Hematopoietic multipotent progenitor cell treated with erythropoietin and hydrocortisone succinate and interleukin-3 and kit ligand, for 6 days (in vitro differentiated cells): ENCODE measurements around the gene TATDN2.
"Not testable (repeated sequence)": the region's sequence is repeated elsewhere in the genome, so short reads cannot be mapped to it uniquely, and the experiment has no call there.

Experiments used
- DNase-seq: peaks from one replicate; pipeline ENCODE4 v3.0.0-alpha.2; 2015

The TATDN2 gene

DNA sequence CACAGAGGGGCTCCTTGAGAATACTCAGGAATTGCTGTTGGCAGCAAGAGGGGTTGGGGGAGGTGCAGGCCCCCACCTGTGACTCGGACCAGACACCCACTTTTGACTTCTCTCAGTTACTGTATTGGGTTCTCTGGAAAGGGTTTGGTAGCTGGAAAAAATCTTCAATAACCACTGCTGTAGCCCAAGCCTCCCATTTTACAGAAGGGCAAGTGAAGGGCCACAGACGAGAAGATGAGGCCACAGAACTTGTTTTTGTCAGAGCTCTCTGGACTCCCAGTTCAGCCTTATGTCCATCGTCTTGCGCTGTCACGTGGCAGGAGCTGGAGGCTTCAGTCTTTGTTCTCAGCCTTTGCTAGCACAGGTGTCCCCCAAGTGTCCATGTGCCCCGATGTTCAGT is 12.7 kb upstream of the TATDN2 start:
- DNase-seq, result no peak

DNA sequence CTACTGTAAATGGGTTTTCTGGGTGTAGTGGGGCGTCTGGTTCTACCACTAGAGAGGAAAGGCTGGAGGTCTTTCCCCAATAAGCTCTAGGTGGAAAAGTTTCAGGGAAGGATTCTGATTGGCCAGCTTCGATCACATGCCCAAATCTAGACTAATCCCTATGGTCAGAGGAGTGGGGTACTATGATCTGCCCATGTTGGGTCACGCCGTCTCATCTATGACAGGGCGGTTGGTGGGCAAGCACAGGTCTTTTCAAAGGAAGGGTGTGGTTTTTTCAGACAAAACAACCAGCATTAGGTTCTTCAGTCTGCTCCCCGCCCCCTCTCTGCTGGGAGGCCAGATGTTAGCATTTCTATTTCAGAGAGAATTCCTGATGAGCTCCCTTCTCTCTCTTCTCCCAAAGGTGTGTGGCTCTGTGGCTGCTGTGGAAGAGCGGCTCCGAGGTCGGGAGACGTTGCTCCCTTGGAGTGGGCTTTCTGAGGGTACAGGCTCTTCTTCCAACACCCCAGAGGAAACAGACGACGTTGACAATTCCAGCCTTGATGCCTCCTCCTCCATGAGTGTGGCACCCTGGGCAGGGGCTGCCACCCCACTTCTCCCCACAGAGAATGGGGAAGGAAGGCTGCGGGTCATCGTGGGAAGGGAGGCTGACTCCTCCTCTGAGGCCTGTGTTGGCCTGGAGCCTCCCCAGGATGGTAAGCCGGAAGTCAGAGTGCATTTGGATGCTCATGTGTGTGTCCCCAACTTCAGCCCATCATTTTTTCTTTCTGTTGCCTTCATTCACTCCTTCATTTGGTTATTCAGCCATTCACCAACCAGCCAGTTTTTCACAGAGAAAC is 9.7 kb upstream of the TATDN2 start:
- DNase-seq, result peak; percentile 48

DNA sequence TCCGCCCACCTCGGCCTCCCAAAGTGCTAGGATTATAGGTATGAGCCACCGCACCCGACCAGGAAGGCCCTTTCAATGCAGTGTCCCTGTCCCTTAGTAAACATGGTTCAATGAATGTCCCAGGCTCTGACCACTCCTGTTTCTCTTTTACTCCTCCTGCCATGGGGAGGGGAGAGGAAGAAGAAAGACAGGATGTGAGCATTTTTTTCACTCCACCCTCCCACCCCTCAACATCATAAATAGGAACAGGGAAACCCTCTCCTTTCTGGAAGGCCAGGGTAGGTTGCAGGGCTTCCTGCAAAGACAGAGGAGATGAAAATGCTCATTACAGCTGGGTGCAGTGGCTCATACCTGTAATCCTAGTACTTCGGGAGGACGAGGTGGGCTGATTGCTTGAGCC is 7.5 kb upstream of the TATDN2 start:
- DNase-seq, result no peak

DNA sequence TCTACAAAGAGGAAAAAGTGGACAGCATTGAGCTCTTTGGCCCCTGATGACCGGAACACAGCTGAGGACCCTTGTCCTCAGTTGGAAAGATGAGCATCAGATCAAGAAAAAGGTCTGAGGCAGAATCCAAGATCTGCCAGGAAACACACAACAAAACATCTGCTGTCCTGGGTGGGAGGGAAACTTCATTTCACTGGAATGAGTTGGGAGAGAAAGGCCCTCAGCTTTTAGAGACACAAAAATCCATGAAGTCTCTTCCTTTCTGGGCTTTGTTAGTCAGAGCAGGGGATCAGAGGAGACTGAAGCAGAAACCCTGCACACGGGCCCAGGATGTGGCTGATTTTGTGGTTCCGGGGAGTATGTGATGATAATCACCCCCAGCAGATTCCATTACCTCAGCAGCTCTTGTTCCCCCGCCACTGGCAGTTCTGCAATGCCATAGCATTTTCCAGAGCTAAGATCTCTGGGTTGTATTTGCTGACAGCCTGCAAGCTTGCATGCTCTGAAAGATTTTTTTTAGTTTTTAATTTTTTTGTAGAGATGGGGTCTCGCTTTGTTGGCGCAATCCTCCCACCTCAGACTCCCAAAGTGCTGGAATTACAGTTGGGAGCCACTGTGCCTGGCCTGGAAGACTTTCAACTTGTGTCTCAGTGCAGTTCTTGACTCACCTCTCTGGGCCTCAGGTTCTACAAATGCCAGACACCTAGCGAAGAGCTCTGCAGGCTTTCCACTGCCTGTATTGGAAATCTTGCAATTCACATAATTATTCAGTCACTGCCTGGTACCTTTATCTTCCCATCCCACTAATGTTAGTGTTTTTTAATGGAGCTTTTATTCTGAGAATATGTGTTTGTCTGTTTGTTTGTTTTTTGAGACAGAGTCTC is 5.8 kb upstream of the TATDN2 start:
- peak; percentile 77 for DNase-seq

DNA sequence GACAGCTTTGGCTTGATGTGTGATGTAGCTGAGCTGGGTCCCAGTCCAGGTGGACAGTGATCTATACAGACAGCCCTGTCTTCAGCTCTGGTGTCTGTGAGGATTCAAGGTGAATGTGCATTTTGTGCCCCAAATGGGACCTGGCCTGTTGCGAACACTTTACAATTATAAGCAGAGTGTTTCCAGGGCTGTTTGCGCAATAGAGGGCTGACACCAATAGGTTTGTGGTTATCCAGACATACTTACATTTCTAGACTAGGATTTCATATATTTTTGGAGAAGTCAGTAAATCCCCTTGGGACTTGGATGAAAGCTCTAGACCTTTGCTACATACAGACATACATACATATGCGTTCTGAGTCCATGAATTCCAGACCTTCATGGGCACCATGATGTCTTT is 4.2 kb upstream of the TATDN2 start:
- DNase-seq, result no peak

DNA sequence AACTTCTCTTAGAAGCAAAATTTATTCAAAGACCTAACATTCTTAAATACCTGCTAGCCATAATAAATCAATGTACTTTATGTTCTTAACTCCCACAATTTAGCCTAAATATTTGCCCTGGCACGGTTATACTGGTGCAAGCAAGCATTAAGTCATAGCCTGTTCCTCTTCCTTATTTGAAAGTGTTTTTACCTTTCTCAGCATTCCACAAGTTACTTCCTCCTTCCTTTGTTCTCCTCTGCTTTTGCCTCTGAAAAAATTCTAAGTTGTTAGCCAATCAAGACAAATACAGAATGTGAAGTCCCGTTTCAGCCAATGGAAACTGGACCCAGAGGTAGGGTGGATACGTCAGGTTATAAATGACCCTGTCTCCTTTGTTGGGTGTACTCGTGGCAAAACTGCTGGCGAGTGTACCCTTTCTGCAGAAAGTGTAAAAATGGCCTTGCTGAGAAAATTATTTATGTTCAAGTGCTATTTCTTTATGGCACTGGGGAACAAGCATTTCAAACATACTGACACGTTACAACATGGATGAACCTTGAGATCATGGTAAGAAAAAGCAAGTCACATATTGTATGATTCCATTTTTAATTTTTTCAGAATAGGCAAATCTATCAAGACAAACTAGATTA is 3.1 kb upstream of the TATDN2 start:
- DNase-seq, result no peak

DNA sequence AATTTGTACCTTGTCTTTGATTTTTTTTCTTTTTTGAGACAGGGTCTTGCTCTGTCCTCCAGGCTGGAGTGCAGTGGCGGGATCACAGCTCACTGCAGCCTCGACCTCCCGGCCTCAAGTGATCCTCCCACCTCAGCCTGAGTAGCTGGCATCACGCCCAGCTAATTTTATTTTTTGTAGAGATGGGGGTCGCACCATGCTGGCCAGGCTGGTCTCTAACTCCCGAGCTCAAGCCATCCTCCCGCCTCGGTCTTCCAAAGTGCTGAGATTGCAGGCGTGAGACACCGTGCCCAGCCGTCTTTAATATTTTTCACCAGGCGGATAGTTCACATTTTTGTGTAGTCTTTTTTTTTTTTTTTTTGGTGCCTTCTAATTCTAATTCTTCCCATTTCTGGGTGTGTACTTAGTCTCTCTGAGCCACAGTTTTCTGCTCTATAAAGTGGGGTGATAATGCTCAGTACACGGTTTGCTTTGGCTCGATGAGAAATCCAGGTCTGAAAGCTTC is 528 bp upstream of the TATDN2 start:
- DNase-seq, result no peak

DNA sequence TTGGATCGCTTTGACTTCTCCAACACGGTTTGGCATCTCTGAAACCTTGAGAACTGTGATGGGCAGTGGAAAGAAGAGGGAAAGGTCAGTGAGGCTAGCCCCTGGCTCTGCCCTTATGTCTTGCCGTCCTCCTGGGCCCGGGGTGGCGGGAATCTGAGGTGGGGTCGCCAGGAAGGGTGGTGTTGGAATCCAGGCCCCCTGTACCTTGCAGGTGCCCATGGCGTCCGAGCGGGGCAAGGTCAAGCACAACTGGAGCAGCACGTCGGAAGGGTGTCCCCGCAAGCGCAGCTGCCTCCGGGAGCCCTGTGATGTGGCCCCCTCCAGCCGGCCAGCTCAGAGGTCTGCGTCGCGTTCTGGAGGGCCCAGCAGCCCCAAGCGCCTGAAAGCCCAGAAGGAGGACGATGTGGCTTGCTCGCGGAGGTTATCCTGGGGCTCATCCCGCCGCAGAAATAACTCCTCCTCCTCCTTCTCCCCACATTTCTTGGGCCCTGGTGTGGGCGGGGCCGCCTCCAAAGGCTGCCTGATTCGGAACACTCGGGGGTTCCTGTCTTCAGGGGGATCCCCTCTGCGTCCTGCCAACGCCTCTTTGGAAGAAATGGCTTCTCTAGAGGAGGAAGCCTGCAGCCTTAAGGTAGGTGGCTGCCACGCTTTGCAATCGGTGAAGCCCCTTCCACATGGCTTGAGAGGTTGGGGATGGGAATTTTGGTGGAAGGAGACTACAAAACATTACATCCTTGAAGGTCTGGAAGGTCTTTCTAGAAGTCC is 907 bp downstream of the TATDN2 start:
- peak; percentile 68 for DNase-seq

DNA sequence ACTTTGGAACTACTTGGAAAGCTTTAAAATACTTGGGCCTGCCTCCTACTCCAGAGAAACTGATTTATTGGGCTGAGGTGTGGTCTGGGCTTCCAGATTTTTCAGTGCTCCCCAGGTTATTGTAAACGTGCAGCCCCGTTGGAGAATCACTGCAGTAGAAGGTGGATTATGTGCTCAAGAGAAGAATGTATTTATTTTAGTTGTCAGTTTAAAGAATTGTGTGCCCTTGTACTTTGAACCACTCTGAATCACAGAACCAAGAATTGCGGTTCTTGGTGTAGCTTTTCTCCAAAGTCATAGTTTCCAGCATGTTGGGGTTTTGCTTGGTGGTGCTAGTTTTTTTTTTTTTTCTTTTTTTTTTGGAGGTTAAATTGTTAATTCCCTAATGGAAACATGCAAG is 1.6 kb downstream of the TATDN2 start:
- DNase-seq, result no peak

DNA sequence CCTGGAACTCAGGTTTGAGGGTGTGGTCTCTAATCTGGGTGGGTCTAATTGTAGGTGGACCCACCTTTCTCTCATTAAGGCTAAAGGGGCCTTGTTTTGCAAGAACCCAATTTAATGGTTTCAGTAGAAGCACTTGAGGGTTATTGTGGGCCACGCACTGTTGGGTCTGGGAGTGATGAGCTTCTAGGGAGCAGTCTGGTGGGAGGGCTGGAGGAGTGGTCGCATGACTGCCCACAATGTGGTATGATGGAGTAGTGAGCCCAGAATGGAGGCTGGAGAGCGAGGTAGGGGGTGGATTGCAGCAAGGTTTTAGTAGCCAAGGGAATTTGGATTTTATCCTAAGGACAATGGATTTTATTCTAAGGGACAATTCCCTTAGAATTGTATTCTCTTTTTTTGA is 2.7 kb downstream of the TATDN2 start:
- DNase-seq, result no peak

DNA sequence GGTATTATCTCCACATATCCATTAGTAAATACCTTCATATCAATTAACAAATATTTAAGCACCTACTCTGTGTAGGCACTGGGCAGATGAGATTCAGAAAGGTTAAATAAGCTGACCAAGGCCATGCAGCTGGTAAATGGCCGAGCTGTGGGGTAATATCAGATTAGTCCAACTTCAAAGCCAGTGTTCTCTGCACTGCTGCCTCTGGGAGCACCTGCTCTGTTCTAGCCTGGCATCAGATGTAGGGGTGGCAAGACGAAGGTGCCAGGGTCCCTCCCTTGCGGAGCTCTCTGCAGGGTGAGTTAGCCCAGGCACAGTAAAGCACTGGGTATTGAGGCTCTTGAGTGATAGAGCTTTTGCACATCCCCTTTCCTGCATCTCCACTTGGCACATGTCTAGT is 5.5 kb downstream of the TATDN2 start:
- DNase-seq, result no peak

DNA sequence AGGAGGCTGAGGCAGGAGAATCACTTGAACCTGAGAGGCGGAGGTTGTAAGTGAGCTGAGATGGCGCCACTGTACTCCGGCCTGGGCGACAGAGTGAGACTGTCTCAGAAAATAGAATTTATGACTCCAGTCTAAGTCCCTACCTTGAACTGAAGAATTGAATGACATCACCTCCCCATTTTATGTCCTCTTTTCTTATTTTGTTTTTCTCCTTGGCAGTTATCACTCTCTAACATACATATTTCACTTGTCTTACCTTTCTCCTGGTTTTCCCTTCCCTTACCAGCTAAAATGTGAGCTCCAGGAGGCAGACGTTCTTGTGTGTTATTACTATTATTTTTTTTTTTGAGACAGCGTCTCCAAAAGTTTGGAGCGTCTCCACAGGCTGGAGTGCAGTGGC is 7.6 kb downstream of the TATDN2 start:
- no peak for DNase-seq

DNA sequence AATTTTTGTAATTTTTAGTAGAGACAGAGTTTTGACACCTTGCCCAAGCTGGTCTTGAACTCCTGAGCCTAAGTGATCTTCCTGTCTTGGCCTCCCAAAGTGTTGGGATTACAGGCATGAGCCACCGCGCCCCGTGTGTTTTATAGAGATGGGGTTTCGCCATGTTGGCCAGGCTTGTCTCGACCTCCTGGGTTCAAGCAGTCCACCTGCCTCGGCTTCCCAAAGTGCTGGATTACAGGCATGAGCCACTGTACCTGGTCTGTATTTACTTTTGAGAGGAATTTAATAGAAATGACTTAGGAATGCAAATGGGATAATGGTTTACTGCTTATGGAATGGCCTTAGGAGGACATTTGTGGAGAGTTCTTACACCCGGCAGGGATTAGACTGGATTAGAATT is 10.8 kb downstream of the TATDN2 start:
- no peak for DNase-seq

DNA sequence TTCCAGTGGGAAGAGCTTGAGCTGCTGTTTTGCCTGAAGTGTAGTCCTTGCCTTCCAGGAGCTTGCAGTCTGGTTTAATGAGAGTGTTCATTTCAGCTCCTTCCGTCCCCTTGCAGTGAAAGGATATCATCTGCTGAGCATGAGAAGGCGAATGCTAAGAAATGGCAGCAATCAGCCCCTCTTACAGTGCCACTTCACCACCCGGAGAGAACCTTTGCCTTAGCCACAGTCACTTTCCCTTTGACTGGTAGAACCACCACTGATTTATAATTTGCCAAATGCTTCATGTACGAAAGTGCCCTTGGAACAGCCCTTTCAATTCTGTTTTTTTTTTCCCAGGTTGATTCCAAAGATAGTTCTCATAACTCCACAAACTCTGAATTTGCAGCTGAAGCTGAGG is 11.5 kb downstream of the TATDN2 start:
- DNase-seq, result no peak

DNA sequence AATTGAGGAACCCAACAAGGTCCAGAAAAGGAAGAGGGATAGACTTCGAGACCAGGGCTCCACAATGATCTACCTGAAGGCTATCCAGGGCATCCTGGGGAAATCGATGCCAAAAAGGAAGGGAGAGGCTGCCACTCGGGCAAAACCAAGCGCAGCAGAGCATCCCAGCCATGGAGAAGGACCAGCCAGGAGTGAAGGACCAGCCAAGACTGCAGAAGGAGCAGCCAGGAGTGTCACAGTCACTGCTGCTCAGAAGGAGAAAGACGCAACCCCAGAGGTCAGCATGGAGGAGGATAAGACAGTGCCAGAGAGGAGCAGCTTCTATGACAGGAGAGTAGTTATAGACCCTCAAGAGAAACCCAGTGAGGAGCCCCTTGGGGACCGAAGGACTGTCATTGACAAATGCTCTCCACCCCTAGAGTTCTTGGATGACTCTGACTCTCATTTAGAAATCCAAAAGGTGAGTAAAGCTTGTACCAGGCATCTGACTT is 12.0 kb downstream of the TATDN2 start:
- DNase-seq, result no peak

DNA sequence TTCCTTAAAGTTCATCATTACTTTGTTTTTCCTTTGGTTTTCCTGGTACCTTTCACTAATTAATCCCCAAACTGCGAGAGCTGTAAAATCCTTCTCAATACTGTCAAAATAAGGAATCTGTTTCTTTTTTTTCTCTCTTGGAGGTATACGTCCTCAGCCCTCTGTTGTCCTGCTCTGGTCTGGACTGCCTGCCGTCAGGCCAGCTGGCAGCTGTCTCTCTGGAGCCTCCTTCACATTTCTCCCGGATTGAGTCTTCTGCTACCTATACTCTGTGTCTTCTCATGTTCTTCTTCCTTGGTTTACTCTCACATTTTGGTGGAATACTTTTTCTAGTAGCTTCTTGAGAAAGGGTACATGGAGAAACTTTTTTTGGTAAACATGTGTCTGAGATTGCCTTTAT is 13.8 kb downstream of the TATDN2 start:
- no peak for DNase-seq

DNA sequence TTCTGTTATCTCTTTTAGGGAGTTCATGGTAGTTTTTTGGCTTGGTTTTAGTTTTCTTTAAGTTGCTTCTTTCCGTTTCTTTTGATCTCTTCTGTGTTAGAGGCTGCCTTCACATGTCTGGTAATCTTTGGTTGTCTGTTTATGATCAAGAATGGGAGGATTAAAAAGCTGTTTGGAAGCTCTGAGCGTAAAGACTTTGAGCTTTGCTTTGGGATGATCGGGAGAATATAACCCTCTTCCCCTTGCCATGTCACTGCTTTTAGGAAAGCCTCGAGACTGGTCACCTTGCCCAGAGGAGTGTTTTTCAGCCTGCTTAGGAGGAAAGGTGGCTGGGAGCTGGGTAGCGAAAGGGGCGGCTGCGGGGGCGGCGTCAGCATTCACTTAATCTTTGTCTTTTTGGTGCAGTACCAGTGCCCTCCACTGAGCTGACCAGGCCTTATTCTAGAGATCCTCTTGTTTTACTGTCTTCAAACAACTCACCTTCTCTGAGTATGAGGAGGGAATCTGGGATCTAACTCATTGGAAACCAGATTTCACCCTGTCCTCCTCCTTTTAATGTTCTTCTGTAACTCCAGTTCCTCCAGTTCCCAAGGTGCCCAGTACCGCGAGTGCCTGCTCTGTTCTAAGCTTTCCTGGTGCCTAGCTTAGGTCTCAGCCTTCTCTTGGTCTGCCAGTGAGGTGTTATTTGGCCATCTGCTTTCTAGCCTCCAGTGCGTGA is 15.5 kb downstream of the TATDN2 start:
- peak; percentile 73 for DNase-seq

DNA sequence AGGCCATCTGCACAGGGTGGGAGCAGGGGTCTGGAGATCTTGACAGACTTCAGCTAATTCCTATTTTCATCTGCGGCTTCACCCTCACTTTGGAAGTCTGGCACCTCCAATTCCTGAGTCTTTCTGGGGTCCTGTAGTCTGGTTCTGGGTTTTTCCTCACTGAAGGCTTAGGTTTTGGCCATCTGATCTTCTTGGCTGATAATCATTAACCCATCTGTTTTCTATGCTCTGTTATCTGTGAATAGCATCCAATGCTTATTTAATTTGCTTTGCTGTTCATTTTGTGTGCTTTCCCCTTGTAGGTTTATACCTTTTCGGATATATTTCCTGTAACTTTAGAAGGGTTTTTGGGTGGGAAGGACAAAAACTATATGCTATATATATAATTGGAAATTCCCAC is 17.6 kb downstream of the TATDN2 start:
- DNase-seq, result no peak

DNA sequence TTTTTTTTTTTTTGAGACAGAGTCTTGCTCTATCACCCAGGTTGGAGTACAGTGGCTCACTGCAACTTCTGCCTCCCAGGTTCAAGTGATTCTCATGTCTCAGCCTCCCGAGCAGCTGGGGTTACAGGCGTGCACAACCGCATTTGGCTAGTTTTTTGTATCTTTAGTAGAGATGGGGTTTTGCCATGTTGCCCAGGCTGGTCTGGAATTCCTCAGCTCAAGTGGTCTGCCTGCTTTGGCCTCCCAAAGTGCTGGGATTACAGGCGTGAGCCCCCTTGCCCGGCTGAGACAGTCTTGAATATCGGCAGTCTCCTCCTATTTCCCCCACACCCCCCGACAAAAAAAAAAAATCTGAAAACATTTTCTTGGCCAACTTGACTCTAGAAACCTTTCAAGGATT is 18.7 kb downstream of the TATDN2 start:
- not testable (repeated sequence) for DNase-seq

DNA sequence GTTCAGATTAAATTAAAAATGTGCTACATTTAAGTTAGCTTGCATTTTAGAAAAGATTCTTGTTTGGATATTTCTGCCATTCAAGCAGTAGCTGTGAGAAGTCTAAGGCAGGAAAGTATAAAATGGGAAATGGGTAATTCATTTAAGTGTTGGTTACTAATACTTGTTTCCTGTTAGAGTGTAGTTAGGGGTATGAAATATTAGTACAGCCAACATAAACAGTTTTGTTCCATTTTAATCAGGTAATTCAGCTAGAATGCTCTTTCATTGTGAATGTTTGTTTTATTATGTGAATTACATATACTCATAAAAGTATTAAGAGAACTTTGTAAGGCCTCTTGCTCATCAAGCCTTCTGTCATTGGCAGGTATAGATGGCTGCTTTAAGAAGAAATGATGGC is 19.9 kb downstream of the TATDN2 start:
- no peak for DNase-seq

DNA sequence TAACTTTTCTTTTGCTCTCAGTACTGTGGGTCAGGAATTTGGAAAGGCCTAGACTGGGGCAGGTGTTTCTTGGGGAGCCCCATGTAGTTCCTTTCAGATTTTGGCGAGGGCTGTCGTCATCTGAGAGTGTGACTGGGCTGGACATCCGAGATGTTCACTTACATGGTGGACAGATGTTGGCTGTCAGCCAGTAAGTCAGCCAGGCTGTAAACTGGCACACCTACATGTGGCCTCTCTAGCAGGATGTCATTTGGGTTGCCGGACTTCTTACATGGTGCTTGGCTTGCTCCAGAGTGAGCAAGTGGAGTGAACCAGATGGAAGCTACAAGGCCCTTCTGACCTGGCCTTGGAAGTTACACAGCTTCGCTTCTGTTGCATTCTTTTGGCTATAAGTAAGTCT is 20.7 kb downstream of the TATDN2 start:
- DNase-seq, result no peak

DNA sequence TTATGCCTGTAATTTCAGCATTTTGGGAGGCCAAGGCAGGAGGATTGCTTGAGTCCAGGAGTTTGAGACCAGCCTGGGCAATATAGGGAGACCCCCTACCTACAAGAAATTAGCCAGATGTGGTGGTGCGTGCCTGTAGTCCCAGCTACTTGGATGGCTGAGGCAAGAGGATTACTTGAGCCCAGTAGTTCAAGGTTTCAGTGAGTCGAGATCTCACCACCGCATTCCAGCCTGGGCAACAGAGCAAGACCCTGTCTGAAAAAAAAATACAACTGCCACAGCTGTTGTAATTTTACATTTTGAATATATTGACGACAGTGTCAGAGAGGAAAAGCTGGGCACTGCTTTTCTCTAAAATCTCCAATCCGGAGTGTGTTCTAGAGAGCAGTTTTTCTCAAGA is 21.2 kb downstream of the TATDN2 start:
- DNase-seq, result no peak
